Activated T-cell treated with anti-CD3 and anti-CD28 coated beads for 1 hour (primary cell): ENCODE data around the gene GOLGA3.
"Not testable (repeated sequence)": the region's sequence is repeated elsewhere in the genome, so short reads cannot be mapped to it uniquely, and the experiment has no call there.

Source experiments
- DNase-seq: peaks from one replicate; pipeline ENCODE4 v3.0.0-alpha.2; 2020; ENCODE audit warnings: low read depth

GOLGA3 gene

GRCh38 chr12:132779781-132780353 lies 48.8 kb downstream of the GOLGA3 start:
- DNase-seq = no peak

DNA sequence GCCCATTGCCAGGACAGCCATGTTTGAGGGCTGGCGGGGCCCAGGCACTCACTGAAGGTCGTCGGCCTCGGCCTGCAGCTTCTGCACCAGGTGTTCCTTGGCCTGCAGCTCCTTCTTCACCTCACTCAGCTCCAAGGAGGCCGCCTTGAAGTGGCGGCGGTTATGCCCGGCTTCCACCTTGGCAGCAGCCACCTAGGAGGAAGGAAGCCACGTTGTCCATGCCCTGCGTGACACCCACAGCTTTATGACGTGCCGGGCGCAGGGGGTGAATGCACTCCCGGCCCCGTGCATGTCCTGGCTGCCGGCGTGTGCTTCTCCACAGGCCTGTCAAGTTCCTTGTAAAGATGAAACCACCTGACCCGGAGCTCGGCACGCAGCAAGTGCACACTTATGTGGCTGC lies 51.1 kb downstream of the GOLGA3 start:
- DNase-seq = no peak

DNA sequence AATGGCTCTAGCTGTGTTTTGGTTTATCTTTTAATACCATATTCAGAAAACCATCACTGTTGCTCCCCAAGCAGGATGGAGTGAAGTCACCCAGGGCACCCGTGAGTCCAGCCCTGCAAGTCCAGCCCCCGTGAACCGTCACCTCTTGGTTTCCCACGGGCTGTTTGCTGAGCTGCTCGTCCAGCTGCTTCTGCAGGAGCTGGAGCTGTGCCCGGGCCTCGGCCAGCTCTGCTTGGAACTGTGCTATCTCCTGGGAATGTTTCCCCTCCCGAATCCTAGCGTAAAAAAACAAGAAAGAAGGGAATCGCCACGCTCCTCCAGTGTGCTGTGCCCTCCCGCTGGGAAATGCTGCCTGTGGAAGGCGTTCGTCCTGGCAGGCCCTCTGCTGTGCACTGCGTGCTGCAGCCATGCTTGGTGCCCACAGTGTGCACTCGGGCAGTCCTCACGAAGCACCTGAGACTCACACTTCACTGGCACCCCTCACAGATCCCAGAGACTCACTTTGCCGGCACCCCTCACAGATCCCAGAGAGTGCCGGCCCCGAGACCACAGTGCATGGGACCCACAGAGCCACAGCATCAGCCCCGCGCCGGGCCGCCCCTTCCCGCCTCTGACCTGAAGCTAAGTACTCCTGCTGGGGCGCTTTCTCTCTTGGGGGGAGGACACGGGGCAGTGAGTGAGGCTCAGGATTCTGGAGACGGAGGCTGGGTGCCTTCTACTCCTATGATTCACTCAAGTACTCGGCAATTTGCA lies 51.7 kb downstream of the GOLGA3 start:
- DNase-seq = no peak

DNA sequence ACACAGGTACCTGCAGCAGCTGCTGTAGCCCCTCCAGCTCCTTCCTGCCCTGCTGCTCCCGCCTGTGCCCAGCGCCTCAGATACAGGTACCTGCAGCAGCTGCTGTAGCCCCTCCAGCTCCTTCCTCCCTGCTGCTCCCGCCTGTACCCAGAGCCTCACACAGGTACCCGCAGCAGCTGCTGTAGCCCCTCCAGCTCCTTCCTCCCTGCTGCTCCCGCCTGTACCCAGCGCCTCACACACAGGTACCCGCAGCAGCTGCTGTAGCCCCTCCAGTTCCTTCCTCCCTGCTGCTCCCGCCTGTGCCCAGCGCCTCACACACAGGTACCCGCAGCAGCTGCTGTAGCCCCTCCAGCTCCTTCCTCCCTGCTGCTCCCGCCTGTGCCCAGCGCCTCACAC lies 52.4 kb downstream of the GOLGA3 start:
- not testable (repeated sequence) for DNase-seq

DNA sequence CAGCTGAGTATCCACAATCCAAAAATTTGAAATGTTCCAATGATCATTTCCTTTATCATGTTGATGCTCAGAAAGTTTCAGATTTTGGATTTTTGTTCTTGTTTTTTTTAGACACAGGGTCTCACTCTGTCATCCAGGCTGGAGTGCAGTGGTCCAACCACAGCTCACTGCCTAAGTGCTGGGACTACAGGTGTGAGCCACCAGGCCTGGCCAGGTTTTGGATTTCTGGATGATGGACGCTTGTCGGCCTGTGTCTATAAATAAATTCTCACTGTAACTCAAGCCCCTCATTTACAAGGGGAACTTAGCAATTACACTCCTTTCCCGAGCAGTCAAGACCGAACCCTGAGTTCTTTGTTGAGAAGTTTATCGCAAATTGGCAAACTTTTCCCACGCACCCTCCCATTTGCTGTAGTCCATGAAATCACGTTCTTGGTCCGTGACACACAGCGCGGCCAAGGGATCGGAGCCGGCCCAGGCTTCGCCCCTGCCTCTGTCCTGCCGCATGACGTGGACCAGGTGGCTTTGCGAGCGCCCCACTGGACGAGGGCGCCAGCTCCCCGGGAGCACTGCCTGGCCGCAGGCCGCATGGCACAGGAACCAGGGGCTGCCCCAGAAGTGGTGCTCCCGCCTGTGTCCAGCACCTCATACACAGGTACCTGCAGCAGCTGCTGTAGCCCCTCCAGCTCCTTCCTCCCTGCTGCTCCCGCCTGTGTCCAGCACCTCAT lies 53.0 kb downstream of the GOLGA3 start:
- DNase-seq = no peak

GRCh38 chr12:132774646-132775275 lies 53.9 kb downstream of the GOLGA3 start:
- no peak for DNase-seq

DNA sequence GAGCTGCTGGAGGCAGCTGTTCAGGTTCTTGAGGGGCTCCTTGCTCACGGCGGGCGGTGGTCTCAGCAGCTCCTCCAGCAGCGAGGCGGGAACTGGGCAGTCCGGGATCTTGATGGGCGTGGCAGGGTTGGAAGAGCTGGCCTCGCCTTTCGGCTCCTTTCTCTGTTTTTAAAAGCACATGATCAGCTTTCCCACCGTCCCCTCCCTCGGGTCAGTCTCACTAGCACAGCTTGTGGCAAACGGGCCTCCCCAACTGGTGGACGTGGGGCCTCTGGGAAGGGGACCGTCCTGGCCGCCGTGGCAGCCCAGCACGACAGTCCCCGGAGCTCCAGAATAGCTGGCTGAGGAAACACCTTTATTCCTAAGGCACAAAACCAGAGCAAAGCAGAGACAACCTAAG lies 54.5 kb downstream of the GOLGA3 start:
- no peak for DNase-seq

DNA sequence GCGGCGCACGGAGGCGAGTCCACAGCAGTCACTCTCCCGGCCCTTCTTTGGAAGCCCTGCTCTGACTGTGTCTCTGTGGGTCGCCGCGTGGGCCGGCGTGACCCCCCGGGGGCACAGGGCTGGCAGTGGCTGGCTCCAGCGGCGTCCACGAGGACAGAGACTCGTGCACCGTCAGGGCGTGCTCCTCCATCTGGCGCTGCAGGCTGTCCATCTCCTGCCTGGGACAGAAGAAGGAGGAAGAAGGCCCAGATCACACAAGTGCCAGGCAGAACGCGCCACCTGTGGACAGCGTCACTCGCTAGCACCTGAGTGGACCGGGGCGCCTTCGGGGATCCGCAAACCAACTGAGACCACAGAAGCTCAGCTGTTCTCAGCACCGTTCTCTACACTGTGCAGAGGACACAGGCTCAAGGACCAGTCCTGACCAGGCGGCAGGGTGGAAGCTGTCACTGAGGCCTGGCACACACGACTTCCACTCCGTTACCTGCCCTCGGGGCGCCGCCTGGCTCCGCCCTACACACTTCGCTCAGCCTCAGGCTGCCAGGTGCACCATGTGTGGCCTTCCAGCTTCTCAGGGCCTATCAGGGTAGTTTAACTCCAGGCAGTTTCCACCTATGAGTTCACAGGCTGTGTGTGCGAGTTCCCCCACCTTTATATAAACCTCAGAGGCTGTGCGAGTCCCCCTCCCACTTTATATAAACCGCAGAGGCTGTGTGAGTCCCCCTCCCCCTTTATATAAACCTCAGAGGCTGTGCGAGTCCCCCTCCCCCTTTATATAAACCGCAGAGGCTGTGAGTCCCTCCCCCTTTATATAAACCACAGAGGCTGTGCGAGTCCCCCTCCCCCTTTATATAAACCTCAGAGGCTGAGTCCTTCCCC lies 55.4 kb downstream of the GOLGA3 start:
- no peak for DNase-seq

- DNase-seq = no peak
Measured at GRCh38 chr12:132772606-132773005, 56.1 kb downstream of the GOLGA3 start.

DNA sequence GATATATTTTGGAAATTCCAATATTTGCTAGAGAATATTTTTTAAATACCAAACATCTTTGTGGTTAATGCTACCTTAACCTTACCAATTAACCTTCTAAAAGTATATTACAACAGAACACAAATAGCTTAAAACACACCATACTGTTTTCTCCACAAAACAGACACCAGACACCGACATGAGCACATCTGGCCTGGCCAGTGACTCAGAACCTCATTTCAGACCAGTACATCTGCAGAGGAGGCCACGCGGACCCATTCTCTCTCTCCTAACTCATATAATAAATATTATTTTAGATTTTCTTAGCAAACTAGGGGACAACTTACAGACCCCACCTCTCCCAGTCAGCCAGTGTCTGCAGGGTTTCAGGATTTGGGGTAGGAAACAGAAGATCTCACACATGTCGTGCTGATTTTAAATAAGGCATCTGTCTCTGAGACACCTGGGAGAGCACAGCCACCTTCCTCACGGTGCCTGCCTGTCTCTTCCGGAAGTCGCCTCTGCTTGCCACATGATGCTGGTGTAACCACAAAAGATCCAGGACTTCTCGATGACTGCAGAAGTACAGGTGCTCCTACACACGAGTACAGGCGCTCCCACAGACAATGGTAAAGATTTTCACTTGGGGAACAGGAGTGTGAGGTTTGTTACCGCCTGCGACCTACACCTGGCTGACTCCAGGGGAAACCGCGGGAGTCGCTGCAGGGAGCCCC lies 57.4 kb downstream of the GOLGA3 start:
- DNase-seq = peak; percentile 33

DNA sequence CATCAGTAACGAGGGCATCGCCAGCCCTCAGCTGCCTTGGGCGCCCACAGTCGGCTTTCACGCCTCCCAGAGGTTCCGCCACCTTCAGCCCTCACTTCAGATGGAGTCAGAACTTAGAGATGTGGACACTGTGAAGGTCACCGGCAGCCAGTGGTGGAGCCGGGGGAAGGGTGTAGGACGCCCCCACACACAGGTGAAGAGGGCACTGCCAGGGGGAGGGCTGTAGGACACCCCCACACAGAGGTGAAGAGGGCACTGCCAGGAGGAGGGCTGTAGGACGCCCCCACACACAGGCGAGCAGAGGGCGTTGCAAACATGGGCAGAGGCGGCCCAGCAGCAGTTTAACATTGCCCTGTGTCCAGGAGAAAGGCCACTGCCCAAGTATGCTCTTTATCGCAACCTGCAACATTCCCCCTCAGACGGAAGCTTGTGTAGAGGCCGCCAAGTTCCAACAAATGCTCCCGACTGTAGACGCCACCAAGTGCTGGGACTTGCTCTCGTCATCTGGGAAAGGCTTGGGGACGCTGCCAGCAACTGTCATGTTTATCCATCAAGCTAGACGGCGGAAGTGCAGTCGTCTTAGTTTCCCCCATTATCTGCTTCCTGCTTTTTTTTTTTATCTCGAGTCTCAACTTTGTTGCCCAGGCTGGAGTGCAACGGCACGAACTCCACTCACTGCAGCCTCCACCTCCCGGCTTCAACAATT lies 62.1 kb downstream of the GOLGA3 start:
- DNase-seq = no peak

- no peak for DNase-seq
Measured at GRCh38 chr12:132765361-132765760, 63.3 kb downstream of the GOLGA3 start.

GRCh38 chr12:132764231-132764630 lies 64.4 kb downstream of the GOLGA3 start:
- DNase-seq = no peak

DNA sequence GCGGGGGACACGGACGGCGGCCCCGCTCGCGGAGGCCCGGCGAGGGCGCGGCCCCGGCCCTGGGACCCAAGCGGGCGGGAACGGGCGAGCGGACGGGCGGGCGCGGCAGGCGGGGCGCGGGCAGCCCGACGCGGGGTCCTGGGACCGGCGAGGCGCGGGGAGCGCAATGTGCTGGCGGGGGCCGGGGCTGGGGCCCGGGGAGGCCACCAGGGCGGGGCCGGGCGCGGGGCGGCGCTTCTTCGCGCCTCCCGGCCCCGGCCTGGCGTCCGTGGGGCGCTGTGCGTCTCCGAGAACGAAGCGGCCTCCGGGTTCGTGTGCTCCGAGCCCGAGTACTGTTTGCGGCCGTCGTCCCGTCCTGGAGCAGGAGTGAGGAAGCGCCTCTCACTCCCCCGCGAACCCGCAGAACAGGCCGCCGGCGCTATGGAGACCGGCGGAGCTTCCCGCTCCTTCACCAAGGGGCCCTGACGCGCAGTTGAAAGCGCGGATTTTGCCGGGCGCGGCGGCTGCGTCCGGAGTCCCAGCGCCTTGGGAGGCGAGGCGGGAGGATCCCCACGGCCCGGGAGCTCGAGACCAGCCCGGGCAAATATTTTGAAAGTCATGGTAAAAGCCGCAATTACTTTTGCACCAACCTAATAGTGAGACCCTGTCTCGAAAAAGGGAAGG lies 66.6 kb downstream of the GOLGA3 start:
- DNase-seq = peak; percentile 77

DNA sequence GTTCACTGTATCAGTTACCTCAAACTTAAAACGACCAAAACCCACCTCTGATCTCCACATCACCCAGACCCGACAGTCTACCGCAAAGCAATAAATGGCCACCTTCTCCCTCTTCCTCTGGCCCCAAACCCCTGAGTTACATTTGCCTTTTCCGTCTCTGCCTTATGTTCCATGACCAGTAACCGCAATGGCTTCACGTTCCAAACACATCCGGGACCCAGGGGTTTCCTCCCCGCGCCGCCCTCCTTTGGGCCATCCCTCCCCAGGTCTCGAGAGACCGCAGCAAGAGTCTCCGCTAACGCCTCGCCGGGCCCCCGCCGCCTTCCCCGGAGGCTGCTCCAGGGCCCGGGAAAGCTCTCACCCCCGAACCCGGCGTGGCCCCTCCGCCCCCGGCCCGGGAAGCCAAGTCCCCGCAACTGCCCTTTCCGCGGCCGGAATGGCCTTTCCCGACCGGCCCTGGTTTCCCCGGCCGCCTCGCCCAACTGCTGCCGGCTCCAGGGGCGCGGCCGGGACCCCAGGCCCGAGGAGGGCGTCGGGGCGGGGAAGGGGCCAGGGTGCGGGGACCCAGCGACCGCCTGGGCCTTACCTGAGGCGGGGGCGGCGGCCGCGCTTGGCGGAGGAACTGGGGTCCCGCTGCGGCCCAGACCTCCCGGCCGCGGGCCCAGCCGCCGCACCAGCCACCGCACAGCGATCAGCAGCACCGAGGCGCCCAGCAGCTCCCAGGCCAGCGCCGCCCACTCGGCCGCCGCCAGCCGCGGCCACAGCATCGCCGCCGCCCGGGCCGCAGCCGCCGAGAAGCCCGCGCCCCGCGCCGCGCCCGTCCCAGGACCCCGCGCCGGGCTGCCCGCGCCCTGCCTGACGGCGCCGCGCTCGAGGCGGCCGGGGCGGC lies 67.4 kb downstream of the GOLGA3 start, which contains the start of gene ANKLE2:
ANKLE2 (minus strand) TSS at position 801 of the 889 bp plus-strand sequence; CDS start at position 767, 34 bp downstream.
- DNase-seq = peak; percentile 58

DNA sequence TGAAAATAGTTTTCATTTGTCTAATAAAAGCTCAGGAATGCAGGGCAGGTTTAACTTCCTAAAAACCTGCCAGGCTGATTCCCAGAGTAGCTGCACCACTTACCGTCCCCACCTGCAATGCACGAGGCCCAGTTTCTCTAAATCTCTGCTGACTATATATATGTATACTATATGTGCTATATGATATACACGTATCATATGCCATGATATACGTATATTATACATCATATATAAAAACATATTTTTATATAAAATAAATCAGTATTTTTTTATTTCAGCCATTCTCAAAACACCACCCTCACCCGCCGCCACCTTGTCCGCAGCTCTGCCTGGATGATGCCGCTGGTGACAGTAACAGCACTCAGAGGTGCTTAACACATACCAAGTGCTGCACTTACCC lies 69.3 kb downstream of the GOLGA3 start:
- no peak for DNase-seq

DNA sequence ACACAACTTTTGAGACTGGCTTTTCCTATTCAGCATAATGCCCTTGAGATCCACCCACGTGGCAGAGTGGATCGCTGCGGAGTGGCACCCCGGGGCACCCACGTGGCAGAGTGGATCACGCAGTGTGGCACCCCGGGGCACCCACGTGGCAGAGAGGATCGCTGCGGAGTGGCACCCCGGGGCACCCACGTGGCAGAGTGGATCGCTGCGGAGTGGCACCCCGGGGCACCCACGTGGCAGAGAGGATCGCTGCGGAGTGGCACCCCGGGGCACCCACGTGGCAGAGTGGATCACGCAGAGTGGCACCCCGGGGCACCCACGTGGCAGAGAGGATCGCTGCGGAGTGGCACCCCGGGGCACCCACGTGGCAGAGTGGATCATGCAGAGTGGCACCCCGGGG lies 69.8 kb downstream of the GOLGA3 start:
- DNase-seq = not testable (repeated sequence)

GRCh38 chr12:132754160-132754932 lies 74.3 kb downstream of the GOLGA3 start:
- no peak for DNase-seq
